Middle frontal gyrus (tissue), 1 donor: ENCODE results near the gene ANO9.

Experiments used
- DNase-seq: peaks from one replicate; pipeline ENCODE4 v3.0.0-alpha.2; 2015; ENCODE audit warnings: low spot score; ENCODE audit errors: extremely low spot score

The ANO9 gene

DNA sequence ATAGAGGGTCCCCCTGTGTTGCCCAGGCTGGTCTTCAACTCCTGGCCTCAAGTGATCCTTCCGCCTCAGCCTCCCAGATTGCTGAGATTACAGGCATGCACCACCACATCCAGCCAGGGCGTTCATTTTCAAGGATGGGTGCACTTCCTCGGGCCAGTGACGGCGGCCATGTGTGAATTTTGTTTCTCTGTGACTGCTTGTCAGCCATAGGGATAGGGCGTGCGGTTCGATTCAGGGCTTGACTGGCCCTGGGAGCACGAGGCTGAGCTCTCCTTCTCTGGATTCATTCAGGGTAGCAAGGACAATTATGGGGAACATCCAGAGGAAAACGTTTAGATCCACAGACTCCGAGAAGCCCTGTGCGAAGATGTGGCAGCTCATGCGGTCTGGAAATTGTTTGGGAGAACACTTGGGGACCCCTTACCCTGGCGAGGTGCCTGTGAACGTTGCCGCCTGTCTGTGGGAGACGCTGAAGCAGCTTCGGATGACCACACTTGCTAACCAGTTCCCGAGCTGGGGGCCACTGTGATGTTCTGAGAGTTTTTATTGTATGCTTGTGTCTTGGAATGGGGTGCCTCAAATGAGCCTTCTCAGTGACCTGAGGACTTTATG is 11.2 kb upstream of the ANO9 start:
- no peak for DNase-seq

GRCh38 chr11:452203-452744 is 10.5 kb upstream of the ANO9 start:
- no peak for DNase-seq

DNA sequence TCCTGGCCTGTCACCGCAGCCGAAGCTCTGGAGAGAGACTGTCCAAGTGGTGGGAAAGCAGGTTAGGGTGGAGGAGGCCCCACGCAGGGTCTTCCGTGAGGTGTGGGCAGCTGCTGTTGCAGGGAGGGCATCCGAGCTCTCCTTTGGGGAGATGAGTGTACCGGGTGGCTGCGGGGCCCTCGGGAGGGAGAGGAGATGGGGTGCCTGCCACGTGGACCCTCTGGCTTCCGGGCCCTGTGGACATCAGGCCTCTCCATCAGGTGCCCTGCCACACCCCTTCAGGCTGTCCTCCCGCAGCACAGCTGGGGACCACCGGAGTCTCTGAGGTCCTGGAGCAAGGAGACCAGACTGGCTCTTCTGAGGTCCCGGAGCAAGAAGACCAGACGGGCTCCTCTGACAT is 9.9 kb upstream of the ANO9 start:
- no peak for DNase-seq

DNA sequence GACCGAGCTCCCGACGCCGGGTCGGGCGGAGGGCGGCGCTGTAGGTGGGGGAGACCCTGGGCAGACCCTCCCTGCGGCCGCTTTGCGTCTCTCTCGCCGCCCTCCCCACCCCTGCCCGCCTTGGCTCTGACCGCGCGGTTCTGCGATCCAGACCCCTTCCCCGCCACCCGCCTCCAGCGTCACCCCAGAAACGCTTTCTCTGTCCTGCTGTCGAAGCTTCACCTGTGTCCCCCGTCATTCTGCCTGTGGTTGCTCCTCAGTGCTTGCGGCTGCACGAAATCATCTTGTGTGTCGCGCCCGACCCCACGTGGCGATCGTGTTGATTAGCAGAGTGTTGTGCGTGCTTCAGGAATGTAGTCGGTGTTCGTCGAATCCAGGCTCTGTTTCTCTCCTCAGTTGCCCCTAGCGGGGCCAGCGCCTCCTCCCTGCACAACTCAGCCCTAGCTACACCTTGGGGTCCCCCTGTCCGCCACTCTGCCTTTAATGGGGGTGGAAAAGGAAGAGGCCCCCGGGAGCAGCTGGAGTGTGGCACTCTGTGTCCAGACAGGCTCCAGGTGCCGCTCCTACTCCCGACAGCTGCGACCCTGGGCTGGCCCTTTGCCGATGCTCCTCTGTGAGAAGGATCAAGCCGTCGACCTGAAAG is 9.1 kb upstream of the ANO9 start:
- no peak for DNase-seq

GRCh38 chr11:449889-450808 is 8.3 kb upstream of the ANO9 start, which contains the start of gene PTDSS2:
Gene PTDSS2 (plus strand): TSS chr11:450279. CDS start chr11:450456, 177 bp downstream.
- DNase-seq, result peak; percentile 91

DNA sequence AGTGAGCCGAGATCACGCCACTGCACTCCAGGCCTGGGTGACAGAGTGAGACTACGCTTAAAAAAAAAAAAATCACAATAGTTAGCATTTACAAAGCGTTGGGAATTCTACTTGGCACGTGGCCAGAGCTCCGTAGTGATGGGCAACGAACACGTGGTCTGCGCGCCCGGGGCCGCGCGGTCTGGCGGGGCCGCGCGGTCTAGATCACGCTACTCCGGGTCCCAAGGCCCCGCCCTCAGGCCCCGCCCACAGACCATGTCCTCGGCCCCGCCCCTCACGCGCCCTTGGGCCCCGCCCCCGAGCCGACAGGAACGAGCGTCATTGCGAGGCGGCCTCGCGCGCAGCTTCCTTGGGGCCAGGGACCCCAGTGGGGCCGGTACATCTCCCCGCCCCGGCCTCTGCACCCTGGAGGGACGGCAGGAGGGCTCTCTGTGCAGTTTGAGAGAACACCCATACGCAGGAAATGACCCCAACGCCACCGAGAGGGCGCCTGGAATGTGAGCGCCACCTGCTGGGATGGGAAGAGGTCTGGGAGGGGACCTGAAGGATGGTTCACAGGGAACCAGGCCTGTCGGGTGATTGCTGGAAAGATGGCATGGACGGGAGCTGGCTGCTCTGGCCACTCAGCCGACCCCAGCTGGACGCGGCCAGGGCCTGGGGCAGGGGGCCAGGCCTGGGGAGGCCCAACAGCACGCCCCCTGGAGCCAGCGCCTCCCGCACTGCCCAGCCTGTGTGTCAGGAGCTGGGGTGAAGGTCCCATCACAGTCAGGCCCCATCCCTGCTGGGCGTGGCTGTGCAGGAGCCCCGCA is 6.3 kb upstream of the ANO9 start:
- peak; percentile 75 for DNase-seq

- DNase-seq, result no peak
Measured at GRCh38 chr11:446891-447290, 5.1 kb upstream of the ANO9 start.

- DNase-seq, result no peak
Measured at GRCh38 chr11:445765-446588, 4.2 kb upstream of the ANO9 start.

DNA sequence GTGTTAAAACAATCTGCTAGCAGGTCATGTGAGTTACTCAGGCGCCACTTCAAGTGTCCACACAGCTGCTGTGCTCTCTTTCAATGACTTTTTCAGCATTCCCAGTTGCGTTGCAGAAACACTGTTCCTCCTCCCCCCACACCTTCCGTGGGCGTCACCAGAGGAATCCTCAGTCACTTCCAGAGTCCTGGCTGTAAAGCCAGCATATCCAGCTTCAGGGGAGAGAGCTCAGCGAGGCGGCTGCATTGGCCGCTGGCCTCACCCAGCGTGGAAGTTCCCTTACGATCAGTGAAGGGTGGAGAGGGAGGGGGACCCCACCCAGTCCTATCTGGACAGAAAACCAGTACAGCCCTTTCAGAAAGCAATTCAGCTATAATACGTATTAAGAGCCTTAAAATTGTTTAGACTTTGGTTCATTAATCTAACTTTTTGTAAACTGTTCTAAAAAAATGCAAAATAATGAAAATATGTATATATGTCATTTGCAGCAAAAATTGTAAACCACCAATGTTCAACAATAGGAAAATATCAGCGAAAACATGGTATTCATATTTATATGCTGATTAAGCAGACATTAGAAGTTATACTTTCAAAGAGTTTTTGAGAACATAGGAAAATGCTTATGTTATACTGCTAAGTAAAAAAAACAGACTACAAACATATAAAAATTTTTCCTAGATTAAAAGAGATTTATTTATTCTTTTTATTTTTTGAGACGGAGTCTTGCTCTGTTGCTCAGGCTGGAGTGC is 2.8 kb upstream of the ANO9 start:
- no peak for DNase-seq

DNA sequence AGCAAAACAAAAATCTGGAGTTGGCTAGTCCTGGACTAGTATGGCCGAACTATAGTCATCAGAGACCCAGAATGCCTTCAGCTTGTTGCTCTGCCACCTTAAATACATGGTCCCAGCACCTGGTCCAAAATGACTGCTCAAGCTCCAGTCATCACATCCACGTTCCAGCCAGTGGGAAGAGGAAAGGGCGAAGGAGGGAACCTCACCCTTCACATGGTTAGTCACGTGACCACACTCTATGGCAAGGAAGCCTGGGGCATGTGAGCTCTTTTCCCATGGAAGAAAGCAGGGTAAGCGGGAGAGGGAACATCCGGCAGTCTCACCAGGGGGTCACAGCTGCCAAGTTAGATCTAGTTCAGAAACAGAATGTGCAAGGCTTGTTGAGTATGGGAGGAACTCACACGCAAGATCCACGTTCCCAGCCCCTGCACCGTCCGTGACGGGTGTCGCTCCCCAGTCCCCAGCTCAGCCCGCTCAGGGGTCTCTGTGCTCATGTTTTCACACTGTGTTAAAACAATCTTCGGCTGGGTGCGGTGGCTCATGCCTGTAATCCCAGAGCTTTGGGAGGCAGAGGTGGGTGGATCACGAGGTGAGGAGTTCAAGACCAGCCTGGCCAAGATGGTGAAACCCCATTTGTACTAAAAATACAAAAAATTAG is 1.9 kb upstream of the ANO9 start:
- DNase-seq, result no peak

DNA sequence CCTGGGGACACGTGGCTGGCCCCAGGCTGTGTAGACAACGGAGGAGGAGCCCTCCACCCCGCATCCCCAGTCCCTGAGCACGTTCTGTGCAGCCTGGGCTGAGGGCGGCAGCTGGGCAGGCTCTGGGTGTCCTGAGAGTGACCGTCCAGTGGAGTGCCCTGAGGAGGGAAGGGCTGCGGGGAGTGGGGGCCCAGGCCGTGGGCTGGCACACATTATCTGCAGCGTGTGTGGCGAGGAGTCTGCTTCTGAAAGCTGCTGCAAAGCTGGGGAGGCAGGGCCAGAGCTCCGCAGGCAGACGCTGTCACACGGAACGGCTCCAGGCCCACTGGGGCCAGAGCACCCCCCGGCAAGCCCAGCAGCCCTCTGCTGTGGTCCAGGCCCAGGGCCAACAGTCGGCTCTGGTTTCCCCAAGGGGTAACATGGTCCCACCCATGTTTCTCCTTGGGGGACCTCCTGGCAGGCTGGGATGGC is 835 bp upstream of the ANO9 start:
- no peak for DNase-seq

DNA sequence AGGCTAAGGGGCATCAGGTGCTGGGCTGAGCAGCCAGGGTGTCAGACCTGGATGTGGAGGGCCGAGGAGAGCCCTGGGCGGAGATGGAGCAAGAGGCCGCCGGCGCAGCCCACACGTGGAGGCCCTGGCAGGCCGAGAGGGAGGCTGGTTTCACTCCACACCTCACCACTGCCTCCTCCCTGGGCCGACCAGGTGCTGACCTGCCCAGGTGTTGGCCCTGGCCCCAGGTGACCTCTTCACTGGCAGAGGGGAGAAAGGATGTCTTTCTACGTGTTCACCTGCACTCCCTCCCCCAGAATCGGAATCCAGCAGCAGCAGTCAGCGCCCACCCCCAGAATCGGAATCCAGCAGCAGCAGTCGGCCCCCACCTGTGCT is 781 bp downstream of the ANO9 start:
- no peak for DNase-seq

DNA sequence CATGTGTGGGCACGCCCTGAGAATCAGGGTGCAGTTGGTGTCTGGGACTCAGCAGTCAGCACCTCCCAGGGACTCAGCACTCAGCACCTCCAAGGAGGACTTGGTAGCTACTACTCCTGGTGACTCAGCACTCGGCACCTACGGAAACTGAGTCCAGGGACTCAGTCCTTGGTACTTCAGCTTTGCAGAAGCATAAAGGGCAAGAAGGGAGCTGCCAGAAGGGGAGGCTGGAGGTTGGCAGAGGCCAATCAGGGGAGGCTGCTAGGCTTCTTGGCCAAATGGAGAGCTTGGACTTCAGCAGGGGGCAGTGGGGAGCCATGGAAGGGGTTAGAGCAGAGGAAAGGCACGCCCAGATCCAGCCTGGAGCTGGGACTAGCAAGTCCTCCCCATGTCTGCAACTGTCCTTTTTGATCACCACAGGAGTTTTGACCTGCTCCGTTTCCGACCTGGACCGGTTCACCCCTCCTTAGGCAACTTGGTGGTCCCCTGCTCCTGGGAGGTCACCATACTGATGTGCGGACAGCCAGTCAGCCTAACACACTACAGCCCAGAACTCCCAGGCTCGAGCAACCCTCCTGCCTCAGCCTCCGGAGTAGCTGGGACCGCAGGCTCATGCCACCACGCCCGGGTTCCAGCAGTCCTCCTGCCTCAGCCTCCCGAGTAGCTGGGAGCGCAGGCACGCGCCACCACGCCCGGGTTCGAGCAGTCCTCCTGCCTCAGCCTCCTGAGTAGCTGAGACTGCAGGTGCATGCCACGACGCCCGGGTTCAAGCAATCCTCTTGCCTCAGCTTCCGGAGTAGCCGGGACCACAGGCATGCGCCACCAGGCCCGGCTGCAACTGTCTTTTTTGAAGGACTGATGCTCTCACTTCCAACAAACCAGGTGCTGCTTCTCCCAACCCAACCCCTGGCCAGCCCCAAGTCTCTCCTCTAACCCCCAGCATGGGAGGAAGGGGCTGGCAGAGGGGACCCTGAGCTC is 1.5 kb downstream of the ANO9 start:
- DNase-seq, result no peak

GRCh38 chr11:439315-440064 is 2.3 kb downstream of the ANO9 start:
- DNase-seq, result no peak

- no peak for DNase-seq
Measured at GRCh38 chr11:438101-438844, 3.5 kb downstream of the ANO9 start.

DNA sequence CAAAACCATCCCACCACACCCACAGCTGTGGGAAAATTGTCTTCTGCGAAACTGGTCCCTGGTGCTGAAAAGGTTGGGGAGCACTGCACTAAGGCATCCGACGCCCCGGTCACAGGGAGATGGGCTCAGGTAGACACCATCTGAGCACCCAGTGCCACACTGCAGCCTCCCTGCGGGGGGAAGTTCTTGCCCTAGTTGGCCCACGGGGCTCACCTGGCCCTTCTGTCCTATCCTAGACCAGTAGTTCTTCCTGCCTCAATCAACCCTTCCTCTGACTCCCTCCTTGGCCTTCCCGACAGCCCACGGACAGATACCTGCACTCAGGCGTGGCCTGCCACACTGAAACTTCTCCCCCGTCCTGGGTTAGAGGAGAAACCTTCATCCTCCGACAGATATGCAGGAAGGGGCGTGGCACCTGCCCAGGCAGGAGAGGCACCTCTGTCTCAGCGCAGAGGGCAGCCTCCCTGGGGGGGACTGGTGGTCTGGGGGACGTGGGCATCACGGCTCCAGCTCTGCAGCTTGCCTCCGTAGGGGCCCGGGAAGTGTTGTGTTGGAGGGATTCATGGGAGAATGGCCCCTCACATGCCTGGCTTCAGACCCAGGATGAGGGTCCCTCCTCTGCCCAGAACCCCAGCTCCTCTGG is 4.5 kb downstream of the ANO9 start:
- no peak for DNase-seq
